ES-I3 (cell line): ENCODE data around the gene SNX24.
"Not testable (repeated sequence)": the region's sequence is repeated elsewhere in the genome, so short reads cannot be mapped to it uniquely, and the experiment has no call there.

ENCODE experiments used
- H3K36me3 ChIP-seq: 2 replicates; pipeline ENCODE4 v1.6.1; 2013; ENCODE audit warnings: mild to moderate bottlenecking, low read length, control low read depth, moderate library complexity; ENCODE audit not compliant: insufficient read depth
- H3K4me1 ChIP-seq: 2 replicates; pipeline ENCODE4 v1.6.1; 2013; ENCODE audit warnings: mild to moderate bottlenecking, control low read depth, low read length; ENCODE audit not compliant: insufficient read depth
- H3K9ac ChIP-seq: 2 replicates; pipeline ENCODE4 v1.6.1; 2013; ENCODE audit warnings: low read depth, mild to moderate bottlenecking, low read length, moderate library complexity
- H3K9me3 ChIP-seq: 2 replicates; pipeline ENCODE4 v1.6.1; 2013; ENCODE audit warnings: mild to moderate bottlenecking, low read length, moderate library complexity; ENCODE audit not compliant: control insufficient read depth, insufficient read depth

SNX24 gene

DNA sequence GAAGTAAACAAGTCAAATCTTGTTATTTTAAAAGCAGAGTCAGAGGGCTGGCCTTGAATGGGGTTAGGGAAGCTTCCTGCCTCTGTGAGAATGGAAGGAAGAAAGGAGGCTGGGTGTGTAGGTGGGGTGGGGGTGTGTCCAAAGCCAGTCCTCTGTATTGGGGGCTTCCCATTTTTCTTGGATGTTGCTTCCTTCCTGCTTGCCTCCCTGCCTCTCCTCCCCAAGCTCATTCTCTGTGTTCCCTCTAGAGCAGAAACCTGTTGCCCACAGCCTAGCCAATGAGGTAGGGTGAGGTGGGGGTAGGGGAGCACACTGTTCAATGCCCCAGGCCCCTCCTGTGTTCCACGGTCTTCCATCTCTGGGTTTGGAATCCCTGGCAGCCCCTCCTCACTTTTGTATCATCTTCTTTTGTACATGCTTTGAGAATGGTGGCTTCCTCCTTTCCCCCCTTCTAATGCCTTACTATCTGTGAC is 39.7 kb downstream of the SNX24 start:
- Histone ChIP-seq H3K9me3 (no peaks in the 10 kb centered on the region), H3K36me3 (no peaks in the 10 kb centered on the region), H3K4me1 (peaks cover 14% of the 10 kb centered on the region), H3K9ac (no peak overlapping the region)

DNA sequence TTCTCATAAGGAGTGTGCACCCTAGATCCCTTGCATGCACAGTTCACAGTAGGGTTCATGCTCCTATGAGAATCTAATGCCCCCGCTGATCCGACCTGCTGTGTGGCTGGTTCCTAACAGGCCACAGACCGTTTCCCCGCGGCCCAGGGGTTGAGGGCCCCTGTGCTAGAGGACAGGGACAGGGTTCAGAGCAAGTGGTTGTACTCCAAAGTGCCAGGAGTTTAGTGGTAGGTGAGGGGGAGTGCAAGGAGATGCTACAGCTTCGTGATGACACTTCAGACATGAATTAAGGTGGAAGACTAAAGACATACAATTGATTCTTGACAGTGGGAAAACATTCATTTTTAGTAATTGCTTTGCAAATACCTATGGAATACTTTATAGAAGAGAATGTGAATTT is 40.5 kb downstream of the SNX24 start:
- no peaks in the 10 kb centered on the region for H3K9me3 ChIP-seq
- H3K9ac ChIP-seq = no peak overlapping the region
- H3K36me3 ChIP-seq = no peaks in the 10 kb centered on the region
- H3K4me1 ChIP-seq = peaks cover 10% of the 10 kb centered on the region

DNA sequence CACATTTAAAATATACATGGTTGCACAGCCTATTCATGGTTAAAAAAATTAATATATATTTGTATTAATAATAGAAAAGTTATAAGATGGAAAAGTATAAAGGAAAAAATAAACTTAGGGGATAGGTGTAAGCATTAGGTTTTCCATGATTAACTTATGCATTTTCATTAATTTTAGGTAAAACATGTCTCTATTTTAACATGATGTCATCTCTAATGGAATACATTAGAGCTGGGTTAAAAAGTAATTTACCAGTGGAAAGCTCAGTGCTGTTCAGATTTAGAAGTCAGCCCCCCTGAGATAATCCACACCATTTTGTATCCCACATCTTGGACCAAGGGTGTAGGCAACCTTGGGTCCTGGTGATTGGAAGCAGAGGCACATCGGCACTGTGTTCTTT is 49.7 kb downstream of the SNX24 start:
- Histone ChIP-seq H3K4me1 (no peaks in the 10 kb centered on the region), H3K9me3 (no peaks in the 10 kb centered on the region), H3K9ac (no peak overlapping the region), H3K36me3 (no peaks in the 10 kb centered on the region)

- no peaks in the 10 kb centered on the region for H3K4me1 ChIP-seq
- no peaks in the 10 kb centered on the region for H3K36me3 ChIP-seq
- H3K9ac ChIP-seq = no peak overlapping the region
- no peaks in the 10 kb centered on the region for H3K9me3 ChIP-seq
Measured at GRCh38 chr5:122896598-122897282, 51.3 kb downstream of the SNX24 start.

GRCh38 chr5:122897283-122897602 is 51.8 kb downstream of the SNX24 start:
- Histone ChIP-seq H3K9ac (no peak overlapping the region), H3K4me1 (no peaks in the 10 kb centered on the region), H3K9me3 (no peaks in the 10 kb centered on the region), H3K36me3 (no peaks in the 10 kb centered on the region)

DNA sequence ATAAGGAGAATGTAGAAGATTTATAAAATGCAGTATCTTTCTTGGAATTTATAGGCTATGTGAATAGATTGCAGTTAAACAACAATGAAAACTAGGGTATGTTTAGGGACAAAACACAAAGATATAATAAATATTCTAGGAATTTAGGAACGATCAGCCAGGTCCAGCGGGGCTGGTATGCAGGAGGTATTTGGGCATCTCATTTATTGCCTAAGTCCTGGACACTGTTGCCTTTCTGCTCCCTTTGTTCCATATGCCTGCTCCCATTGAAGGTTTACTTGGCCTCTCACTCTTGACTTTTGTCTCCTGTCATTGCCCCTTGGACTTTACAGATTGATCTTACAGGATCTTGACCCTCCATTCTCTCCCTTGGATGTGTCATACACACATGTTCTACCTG is 55.9 kb downstream of the SNX24 start:
- no peaks in the 10 kb centered on the region for H3K4me1 ChIP-seq
- H3K9me3 ChIP-seq = no peaks in the 10 kb centered on the region
- no peak overlapping the region for H3K9ac ChIP-seq
- no peaks in the 10 kb centered on the region for H3K36me3 ChIP-seq

GRCh38 chr5:122902263-122902662 is 56.9 kb downstream of the SNX24 start:
- Histone ChIP-seq H3K36me3 (no peaks in the 10 kb centered on the region), H3K9me3 (no peaks in the 10 kb centered on the region), H3K4me1 (peaks cover under 1% of the 10 kb centered on the region; the same call in 1 of the 2 replicates), H3K9ac (no peak overlapping the region)

DNA sequence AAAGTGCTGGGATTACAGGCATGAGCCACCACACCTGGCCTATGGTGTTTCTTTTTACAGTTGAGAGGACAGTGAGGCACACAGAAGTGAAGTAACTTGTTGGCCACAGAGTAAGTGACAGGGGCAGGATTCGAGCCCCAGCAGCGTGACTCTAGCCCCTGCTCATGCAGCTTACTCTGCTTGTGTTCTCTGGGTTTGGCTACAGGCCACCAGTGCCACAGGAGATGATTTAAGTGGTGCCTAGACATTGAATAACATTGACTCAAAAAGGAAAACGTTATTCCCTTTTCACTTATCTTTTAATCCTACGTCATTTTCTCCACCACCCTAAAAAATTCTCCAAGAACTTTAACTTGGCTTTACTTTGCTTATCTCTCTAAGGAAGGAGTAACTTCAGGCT is 61.4 kb downstream of the SNX24 start:
- peaks cover 13% of the 10 kb centered on the region for H3K4me1 ChIP-seq
- H3K9ac ChIP-seq = no peak overlapping the region
- no peaks in the 10 kb centered on the region for H3K36me3 ChIP-seq
- no peaks in the 10 kb centered on the region for H3K9me3 ChIP-seq

DNA sequence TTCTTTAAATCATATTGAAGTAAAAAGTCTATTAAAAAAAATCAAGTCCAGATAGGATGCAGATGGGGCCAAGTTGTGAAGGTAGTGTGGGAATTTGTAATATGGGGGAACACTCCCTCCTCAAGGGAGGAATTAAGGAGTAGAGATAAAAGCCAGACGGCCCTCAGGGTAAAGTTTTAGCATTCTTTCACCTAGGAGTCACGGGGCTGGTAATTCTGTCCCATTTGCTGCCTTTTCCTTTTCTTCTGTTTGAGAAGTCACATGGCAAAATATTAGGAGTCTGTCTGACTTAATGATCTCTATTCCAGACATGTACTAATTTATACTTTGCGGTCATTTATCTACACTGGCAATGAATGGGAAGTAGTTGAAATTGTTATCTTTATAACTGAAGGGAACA is 61.9 kb downstream of the SNX24 start:
- Histone ChIP-seq H3K9ac (no peak overlapping the region), H3K4me1 (peaks cover 13% of the 10 kb centered on the region), H3K9me3 (no peaks in the 10 kb centered on the region), H3K36me3 (no peaks in the 10 kb centered on the region)

GRCh38 chr5:122908108-122908507 is 62.7 kb downstream of the SNX24 start:
- H3K9ac ChIP-seq = no peak overlapping the region
- H3K36me3 ChIP-seq = no peaks in the 10 kb centered on the region

GRCh38 chr5:122908662-122909061 is 63.2 kb downstream of the SNX24 start:
- no peaks in the 10 kb centered on the region for H3K9me3 ChIP-seq
- H3K36me3 ChIP-seq = no peaks in the 10 kb centered on the region
- no peak overlapping the region for H3K9ac ChIP-seq

More at GRCh38 chr5:122908108-122908507, 62.7 kb downstream of the SNX24 start:
- Histone ChIP-seq H3K4me1 (peaks cover 13% of the 10 kb centered on the region), H3K9me3 (no peaks in the 10 kb centered on the region)

GRCh38 chr5:122909470-122910100 is 64.2 kb downstream of the SNX24 start:
- no peaks in the 10 kb centered on the region for H3K9me3 ChIP-seq
- H3K9ac ChIP-seq = no peak overlapping the region
- peaks cover 13% of the 10 kb centered on the region for H3K4me1 ChIP-seq
- no peaks in the 10 kb centered on the region for H3K36me3 ChIP-seq

More at GRCh38 chr5:122908662-122909061, 63.2 kb downstream of the SNX24 start:
- H3K4me1 ChIP-seq = peaks cover 13% of the 10 kb centered on the region

DNA sequence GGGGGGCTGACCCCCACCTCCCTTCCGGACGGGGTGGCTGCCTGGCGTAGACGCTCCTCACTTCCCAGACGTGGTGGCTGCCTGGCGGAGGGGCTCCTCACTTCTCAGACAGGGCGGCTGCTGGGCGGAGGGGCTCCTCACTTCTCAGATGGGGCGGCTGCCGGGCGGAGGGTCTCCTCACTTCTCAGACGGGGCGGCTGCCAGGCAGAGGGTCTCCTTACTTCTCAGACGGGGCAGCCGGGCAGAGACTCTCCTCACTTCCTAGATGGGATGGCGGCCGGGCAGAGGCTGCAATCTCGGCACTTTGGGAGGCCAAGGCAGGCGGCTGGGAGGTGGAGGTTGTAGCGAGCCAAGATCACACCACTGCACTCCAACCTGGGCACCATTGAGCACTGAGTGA is 68.0 kb downstream of the SNX24 start:
- not testable (repeated sequence) for H3K4me1 ChIP-seq, H3K9me3 ChIP-seq, H3K9ac ChIP-seq, H3K36me3 ChIP-seq

GRCh38 chr5:122915717-122916461 is 70.5 kb downstream of the SNX24 start:
- Histone ChIP-seq H3K9me3 (no peaks in the 10 kb centered on the region), H3K9ac (no peak overlapping the region), H3K36me3 (no peaks in the 10 kb centered on the region; the same call in 1 of the 2 replicates), H3K4me1 (peaks cover 13% of the 10 kb centered on the region)

GRCh38 chr5:122916490-122916889 is 71.1 kb downstream of the SNX24 start:
- no peak overlapping the region for H3K9ac ChIP-seq
- peaks cover 18% of the 10 kb centered on the region for H3K4me1 ChIP-seq
- no peaks in the 10 kb centered on the region; the same call in 1 of the 2 replicates for H3K36me3 ChIP-seq
- H3K9me3 ChIP-seq = no peaks in the 10 kb centered on the region
